WTC11 (cell line): Measurements from ENCODE around the gene ADGRB3. TPM values are rescaled to one million over a fixed set of nuclear protein-coding genes. Genes with fewer than 3 reads are reported as not detected.

Source experiments
- ATAC-seq: fragments of 200-7000 bp; cut with Tn5 transposase; 2 replicates; pipeline ENCODE4 v1.10.0; 2021; ENCODE audit warnings: mild to moderate bottlenecking, moderate library complexity
- CTCF ChIA-PET: fragments of 300-600 bp; sonication (Branson Sonifier 250); formaldehyde crosslinking; loops from one replicate; lab custom pipeline; 2021; ENCODE audit warnings: antibody characterized with exemption; lab: Charles Lee
- POLR2A ChIA-PET: fragments of 350-600 bp; sonication (Branson Sonifier 250); formaldehyde crosslinking; loops from one replicate; lab custom pipeline; 2021; ENCODE audit warnings: antibody characterized with exemption; lab: Charles Lee
- DNase-seq: peaks from one replicate; pipeline ENCODE4 v3.0.0; 2021; ENCODE audit warnings: low spot score
- H3K27ac Mint-ChIP-seq: 2 replicates; pipeline ENCODE4 v1.8.0; 2021; ENCODE audit warnings: mixed read lengths
- H3K27me3 Mint-ChIP-seq: 2 replicates; pipeline ENCODE4 v1.8.0; 2021; ENCODE audit warnings: low read depth, mild to moderate bottlenecking, moderate library complexity, mixed read lengths
- H3K36me3 Mint-ChIP-seq: 2 replicates; pipeline ENCODE4 v1.8.0; 2021; ENCODE audit warnings: mixed read lengths
- H3K4me1 Mint-ChIP-seq: 2 replicates; pipeline ENCODE4 v1.8.0; 2022; ENCODE audit warnings: mixed read lengths
- H3K4me3 Mint-ChIP-seq: 2 replicates; pipeline ENCODE4 v1.8.0; 2021; ENCODE audit warnings: mild to moderate bottlenecking, moderate library complexity, mixed read lengths
- H3K9me3 Mint-ChIP-seq: 2 replicates; pipeline ENCODE4 v1.8.0; 2021; ENCODE audit warnings: mixed read lengths
- ATF1 ChIP-seq: sonication (generic); formaldehyde crosslinking; IDR thresholded peaks from 2 replicates; pipeline ENCODE4 v1.8.1; 2023; ENCODE audit warnings: mild to moderate bottlenecking, moderate library complexity, missing genetic modification reagents
- ATF3 ChIP-seq: sonication (generic); formaldehyde crosslinking; conservative IDR thresholded peaks from 2 replicates; pipeline ENCODE4 v1.8.1; 2022; ENCODE audit warnings: mild to moderate bottlenecking, missing genetic modification reagents
- CBFB ChIP-seq: sonication (generic); formaldehyde crosslinking; IDR thresholded peaks from 2 replicates; pipeline ENCODE4 v1.8.1; 2022; ENCODE audit warnings: mild to moderate bottlenecking, low read depth, missing genetic modification reagents
- CDX4 ChIP-seq: fragments of 250-450 bp; sonication (Bioruptor Pico); IDR thresholded peaks from 2 replicates; pipeline ENCODE4 v1.9.0; 2021; ENCODE audit warnings: moderate library complexity, mild to moderate bottlenecking, inconsistent platforms, borderline replicate concordance
- CREM ChIP-seq: sonication (generic); formaldehyde crosslinking; IDR thresholded peaks from 2 replicates; pipeline ENCODE4 v1.8.1; 2022; ENCODE audit warnings: mild to moderate bottlenecking, missing genetic modification reagents, moderate library complexity
- E2F1 ChIP-seq: sonication (generic); formaldehyde crosslinking; IDR thresholded peaks from 2 replicates; pipeline ENCODE4 v1.8.0; 2022; ENCODE audit warnings: mild to moderate bottlenecking, missing genetic modification reagents
- FOXK1 ChIP-seq: sonication (generic); formaldehyde crosslinking; IDR thresholded peaks from 2 replicates; pipeline ENCODE4 v1.8.0; 2022; ENCODE audit warnings: mild to moderate bottlenecking, moderate library complexity, missing genetic modification reagents
- IRF2 ChIP-seq: sonication (generic); formaldehyde crosslinking; IDR thresholded peaks from 2 replicates; pipeline ENCODE4 v1.8.0; 2022; ENCODE audit warnings: low read depth, missing genetic modification reagents, borderline replicate concordance
- JAZF1 ChIP-seq: fragments of 250-450 bp; sonication (Bioruptor Pico); IDR thresholded peaks from 2 replicates; pipeline ENCODE4 v1.9.0; 2021; ENCODE audit warnings: moderate library complexity, mild to moderate bottlenecking, inconsistent platforms
- KAT7 ChIP-seq: sonication (generic); formaldehyde crosslinking; IDR thresholded peaks from 2 replicates; pipeline ENCODE4 v1.8.1; 2023; ENCODE audit warnings: missing genetic modification reagents, mild to moderate bottlenecking, borderline replicate concordance
- MXD4 ChIP-seq: fragments of 250-450 bp; sonication (Bioruptor Pico); IDR thresholded peaks from 2 replicates; pipeline ENCODE4 v1.8.0; 2021; ENCODE audit warnings: mild to moderate bottlenecking, moderate library complexity, borderline replicate concordance
- NFYB ChIP-seq: sonication (generic); formaldehyde crosslinking; conservative IDR thresholded peaks from 2 replicates; pipeline ENCODE4 v1.8.0; 2022; ENCODE audit warnings: low read depth, missing genetic modification reagents
- NR2C2 ChIP-seq: sonication (generic); formaldehyde crosslinking; IDR thresholded peaks from 2 replicates; pipeline ENCODE4 v1.8.0; 2022; ENCODE audit warnings: mild to moderate bottlenecking, missing genetic modification reagents
- NR3C1 ChIP-seq: sonication (generic); formaldehyde crosslinking; conservative IDR thresholded peaks from 2 replicates; pipeline ENCODE4 v1.8.1; 2023; ENCODE audit warnings: low read depth, mild to moderate bottlenecking, missing genetic modification reagents
- OVOL2 ChIP-seq: fragments of 250-450 bp; sonication (Bioruptor Pico); IDR thresholded peaks from 2 replicates; pipeline ENCODE4 v1.9.0; 2021; ENCODE audit warnings: mild to moderate bottlenecking, borderline replicate concordance
- RORB ChIP-seq: fragments of 250-450 bp; sonication (Bioruptor Pico); IDR thresholded peaks from 2 replicates; pipeline ENCODE4 v1.9.0; 2021; ENCODE audit warnings: mild to moderate bottlenecking
- SMAD4 ChIP-seq: sonication (generic); formaldehyde crosslinking; IDR thresholded peaks from 2 replicates; pipeline ENCODE4 v1.8.0; 2022; ENCODE audit warnings: mild to moderate bottlenecking, missing genetic modification reagents
- TCF7 ChIP-seq: sonication (generic); formaldehyde crosslinking; IDR thresholded peaks from 2 replicates; pipeline ENCODE4 v1.8.0; 2022; ENCODE audit warnings: mild to moderate bottlenecking, low read depth, missing genetic modification reagents, moderate library complexity
- TEAD1 ChIP-seq: sonication (generic); formaldehyde crosslinking; IDR thresholded peaks from 2 replicates; pipeline ENCODE4 v1.8.0; 2022; ENCODE audit warnings: mild to moderate bottlenecking, missing genetic modification reagents
- ZNF121 ChIP-seq: sonication (generic); formaldehyde crosslinking; IDR thresholded peaks from 2 replicates; pipeline ENCODE4 v1.8.0; 2023; ENCODE audit warnings: missing genetic modification reagents
- ZNF219 ChIP-seq: sonication (generic); formaldehyde crosslinking; IDR thresholded peaks from 2 replicates; pipeline ENCODE4 v1.8.0; 2023; ENCODE audit warnings: missing genetic modification reagents, mild to moderate bottlenecking, borderline replicate concordance
- ZNF281 ChIP-seq: sonication (generic); formaldehyde crosslinking; IDR thresholded peaks from 2 replicates; pipeline ENCODE4 v1.8.0; 2023; ENCODE audit warnings: mild to moderate bottlenecking, missing genetic modification reagents
- ZNF396 ChIP-seq: fragments of 250-450 bp; sonication (Bioruptor Pico); IDR thresholded peaks from 2 replicates; pipeline ENCODE4 v1.8.0; 2021; ENCODE audit warnings: mild to moderate bottlenecking, moderate library complexity, borderline replicate concordance
- total RNA-seq: library from RNA; stranded (reverse); gene quantifications from 3 replicates; pipeline ENCODE4 v1.2.3, GENCODE V29; 2021

Gene ADGRB3
- total RNA-seq, 1 experiment from 2014 or later, result 1.9 TPM

GRCh38 chr6:68654134-68654533 lies 19.1 kb downstream of the ADGRB3 start (continued):
- TF ChIP-seq ZNF281 (CRISPR knock-in tag) (no peak), ZNF396 (no peak), ZNF121 (CRISPR knock-in tag) (no peak), TCF7 (CRISPR knock-in tag) (no peak), E2F1 (CRISPR knock-in tag) (no peak), CBFB (CRISPR knock-in tag) (no peak), MXD4 (CRISPR knock-in tag) (no peak), SMAD4 (no peak), RORB (CRISPR knock-in tag) (no peak), IRF2 (CRISPR knock-in tag) (no peak), KAT7 (CRISPR knock-in tag) (no peak)
- TF ChIP-seq, all 79 proteins: peak for 0

GRCh38 chr6:68655028-68655427 lies 19.9 kb downstream of the ADGRB3 start:
- Mint-ChIP-seq H3K9me3 (no peaks in the 10 kb centered on the region), H3K4me3 (no peak overlapping the region), H3K4me1 (no peaks in the 10 kb centered on the region), H3K27ac (no peak overlapping the region)
- DNase-seq, result no peak
- no peak for TF ChIP-seq ATF1 (CRISPR knock-in tag)
- TF ChIP-seq E2F1 (CRISPR knock-in tag), result no peak
- no peak for TF ChIP-seq NFYB (CRISPR knock-in tag)
- no peak for TF ChIP-seq SMAD4
- TF ChIP-seq ZNF219 (CRISPR knock-in tag), result no peak
- TF ChIP-seq, all 79 proteins: peak for 0
- Mint-ChIP-seq H3K36me3 (no peaks in the 10 kb centered on the region), H3K27me3 (no peaks in the 10 kb centered on the region)
- ChIA-PET CTCF (no interaction called here), POLR2A (no interaction called here)
- ATAC-seq, result no peak

GRCh38 chr6:68657374-68658139 lies 22.5 kb downstream of the ADGRB3 start:
- Mint-ChIP-seq H3K4me1 (no peaks in the 10 kb centered on the region), H3K9me3 (no peaks in the 10 kb centered on the region), H3K36me3 (no peaks in the 10 kb centered on the region), H3K27me3 (no peaks in the 10 kb centered on the region), H3K27ac (no peak overlapping the region)
- ATAC-seq, result no peak
- CTCF ChIA-PET, result interaction anchor here (0.6 kb wide), 1 partner anchor 85 kb away, joined by 3 read pairs; no protein-coding TSS in a partner anchor
- no peak for TF ChIP-seq NR3C1 (CRISPR knock-in tag)
- TF ChIP-seq JAZF1, result no peak
- TF ChIP-seq ATF3, result no peak
- no peak for TF ChIP-seq TEAD1 (CRISPR knock-in tag)
- no peak for TF ChIP-seq CREM (CRISPR knock-in tag)
- TF ChIP-seq FOXK1 (CRISPR knock-in tag), result no peak
- no peak for TF ChIP-seq OVOL2 (CRISPR knock-in tag)
- TF ChIP-seq NR2C2 (CRISPR knock-in tag), result no peak
- no peak for TF ChIP-seq CDX4 (CRISPR knock-in tag)
- TF ChIP-seq, all 79 proteins: peak for 0
- DNase-seq, result no peak
- H3K4me3 Mint-ChIP-seq, result no peak overlapping the region
- POLR2A ChIA-PET, result no interaction called here
